ENCODE results near the gene IDH3B.

DNA sequence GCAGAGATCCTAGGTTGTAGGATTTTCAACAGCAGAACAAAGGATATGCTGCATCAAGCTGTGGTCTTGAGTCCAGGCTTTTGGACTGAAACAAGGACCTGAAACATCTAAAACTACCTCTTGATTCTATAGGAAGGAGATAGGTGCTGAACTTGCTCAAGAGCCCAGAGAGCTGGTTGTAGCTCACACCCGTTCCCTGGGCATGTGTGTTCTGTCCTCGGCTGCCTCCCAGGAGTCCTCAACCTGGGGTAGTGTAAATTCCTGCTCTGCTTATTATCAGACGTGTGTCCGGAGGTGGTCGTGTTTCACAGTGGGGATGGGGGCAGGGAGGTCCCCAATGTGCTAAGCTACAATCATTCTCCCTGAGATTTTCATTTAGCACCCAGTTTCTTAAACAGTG is 6.8 kb downstream of the IDH3B start:
- TF ChIP-seq, protein P1, sequence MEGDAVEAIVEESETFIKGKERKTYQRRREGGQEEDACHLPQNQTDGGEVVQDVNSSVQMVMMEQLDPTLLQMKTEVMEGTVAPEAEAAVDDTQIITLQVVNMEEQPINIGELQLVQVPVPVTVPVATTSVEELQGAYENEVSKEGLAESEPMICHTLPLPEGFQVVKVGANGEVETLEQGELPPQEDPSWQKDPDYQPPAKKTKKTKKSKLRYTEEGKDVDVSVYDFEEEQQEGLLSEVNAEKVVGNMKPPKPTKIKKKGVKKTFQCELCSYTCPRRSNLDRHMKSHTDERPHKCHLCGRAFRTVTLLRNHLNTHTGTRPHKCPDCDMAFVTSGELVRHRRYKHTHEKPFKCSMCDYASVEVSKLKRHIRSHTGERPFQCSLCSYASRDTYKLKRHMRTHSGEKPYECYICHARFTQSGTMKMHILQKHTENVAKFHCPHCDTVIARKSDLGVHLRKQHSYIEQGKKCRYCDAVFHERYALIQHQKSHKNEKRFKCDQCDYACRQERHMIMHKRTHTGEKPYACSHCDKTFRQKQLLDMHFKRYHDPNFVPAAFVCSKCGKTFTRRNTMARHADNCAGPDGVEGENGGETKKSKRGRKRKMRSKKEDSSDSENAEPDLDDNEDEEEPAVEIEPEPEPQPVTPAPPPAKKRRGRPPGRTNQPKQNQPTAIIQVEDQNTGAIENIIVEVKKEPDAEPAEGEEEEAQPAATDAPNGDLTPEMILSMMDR (IDR thresholded peaks at IDR 0.05): no peak
- no peak for TF ChIP-seq POLR2A (IDR thresholded peaks at IDR 0.05)
